Activated T-cell treated with anti-CD3 and anti-CD28 coated beads for 48 hours (primary cell): ENCODE results near the gene CCER1.
"Not testable (repeated sequence)": the region's sequence is repeated elsewhere in the genome, so short reads cannot be mapped to it uniquely, and the experiment has no call there.

Source experiments
- DNase-seq: peaks from one replicate; pipeline ENCODE4 v3.0.0-alpha.2; 2020; ENCODE audit warnings: low read depth

The CCER1 gene

GRCh38 chr12:90954921-90955320, at the start of gene CCER1:
Gene CCER1 (minus strand): TSS chr12:90955176. CDS start chr12:90954742, 434 bp downstream.
- no peak for DNase-seq

- no peak for DNase-seq
These were observed 48.8 kb upstream of the CCER1 start for GRCh38 chr12:91003737-91004136.

GRCh38 chr12:91001306-91001705, 46.3 kb upstream of the CCER1 start:
- no peak for DNase-seq

- DNase-seq, result no peak
These were observed 45.0 kb upstream of the CCER1 start for GRCh38 chr12:90999966-91000365.

- no peak for DNase-seq
These were observed 44.6 kb upstream of the CCER1 start for GRCh38 chr12:90999527-90999926.

- no peak for DNase-seq
These were observed 40.0 kb upstream of the CCER1 start for GRCh38 chr12:90995010-90995409.

GRCh38 chr12:90991952-90992465, 37.0 kb upstream of the CCER1 start:
- DNase-seq, result no peak

GRCh38 chr12:90990611-90991010, 35.6 kb upstream of the CCER1 start:
- DNase-seq, result no peak

GRCh38 chr12:90989686-90990111, 34.7 kb upstream of the CCER1 start:
- no peak for DNase-seq

- DNase-seq, result no peak
These were observed 32.5 kb upstream of the CCER1 start for GRCh38 chr12:90987520-90987919.

GRCh38 chr12:90987101-90987500, 32.1 kb upstream of the CCER1 start:
- DNase-seq, result no peak

GRCh38 chr12:90985331-90985730, 30.4 kb upstream of the CCER1 start:
- not testable (repeated sequence) for DNase-seq

GRCh38 chr12:90984114-90984513, 29.1 kb upstream of the CCER1 start:
- no peak for DNase-seq

GRCh38 chr12:90982170-90982569, 27.2 kb upstream of the CCER1 start:
- no peak for DNase-seq

GRCh38 chr12:90979951-90980350, 25.0 kb upstream of the CCER1 start:
- DNase-seq, result no peak

- DNase-seq, result no peak
These were observed 24.0 kb upstream of the CCER1 start for GRCh38 chr12:90979019-90979418.

GRCh38 chr12:90978117-90978770, 23.3 kb upstream of the CCER1 start:
- no peak for DNase-seq

GRCh38 chr12:90977224-90977623, 22.2 kb upstream of the CCER1 start:
- no peak for DNase-seq

- DNase-seq, result no peak
These were observed 19.3 kb upstream of the CCER1 start for GRCh38 chr12:90974286-90974685.

- DNase-seq, result no peak
These were observed 17.2 kb upstream of the CCER1 start for GRCh38 chr12:90972226-90972625.

- no peak for DNase-seq
These were observed 15.9 kb upstream of the CCER1 start for GRCh38 chr12:90970911-90971310.

- DNase-seq, result no peak
These were observed 15.5 kb upstream of the CCER1 start for GRCh38 chr12:90970471-90970870.

GRCh38 chr12:90969851-90970250, 14.9 kb upstream of the CCER1 start:
- DNase-seq, result no peak

GRCh38 chr12:90969346-90969745, 14.4 kb upstream of the CCER1 start:
- DNase-seq, result no peak
